Retina (tissue), 1 donor: ENCODE data around the gene LASP1NB.
"Not testable (repeated sequence)": the region's sequence is repeated elsewhere in the genome, so short reads cannot be mapped to it uniquely, and the experiment has no call there.

Source experiments
- DNase-seq: peaks from one replicate; pipeline ENCODE4 v3.0.0-alpha.2; 2016

The LASP1NB gene

DNA sequence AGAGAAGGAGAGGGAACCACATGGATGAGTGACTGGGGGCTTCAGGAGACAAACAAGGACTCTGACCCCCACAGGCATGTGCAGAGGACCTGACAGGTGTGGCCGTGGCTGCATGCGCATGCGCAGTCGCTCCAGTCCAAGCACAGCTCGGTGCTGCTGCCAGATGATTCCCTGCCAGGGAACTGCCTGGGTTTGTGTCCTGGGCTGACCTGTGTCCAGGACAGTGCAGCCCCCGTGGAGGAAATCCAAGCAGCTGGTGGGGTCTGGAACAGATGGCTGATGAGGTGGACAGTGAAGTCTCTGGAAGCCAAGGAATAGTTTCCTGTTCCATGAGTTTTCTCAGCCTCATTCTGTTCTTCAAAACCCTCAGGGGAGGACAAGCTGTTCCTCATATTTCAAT lies 28.2 kb upstream of the LASP1NB start:
- DNase-seq = no peak

DNA sequence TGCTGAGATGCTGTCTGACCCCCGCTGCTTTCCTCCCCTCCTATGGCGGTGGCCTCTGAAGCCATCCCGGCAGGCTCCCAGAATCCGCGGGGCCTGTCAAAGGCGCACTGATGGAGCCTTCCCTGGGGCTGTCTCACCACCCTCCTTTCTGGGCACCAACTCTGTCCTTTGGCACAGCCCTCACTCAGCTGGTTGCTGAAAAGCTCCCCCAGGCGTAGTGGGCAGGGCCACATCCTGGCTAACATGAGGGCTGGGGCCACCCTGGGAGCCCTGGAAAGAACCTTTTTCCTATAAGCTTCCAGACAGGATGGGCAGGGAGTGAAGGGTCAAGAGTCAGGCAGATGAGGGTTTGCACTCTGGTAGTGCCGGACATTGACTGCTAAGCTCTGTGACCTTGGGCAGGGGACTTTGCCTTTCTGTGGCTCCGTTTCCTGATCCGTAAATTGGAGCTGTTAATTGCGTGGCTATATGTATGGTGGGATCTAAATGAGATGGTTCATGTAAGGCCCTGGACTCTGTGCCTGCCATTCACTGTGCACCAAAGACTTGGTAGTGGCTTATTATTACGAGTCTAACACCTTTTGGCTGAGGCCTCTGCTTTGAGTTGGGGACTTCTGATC lies 27.6 kb upstream of the LASP1NB start:
- DNase-seq = no peak

DNA sequence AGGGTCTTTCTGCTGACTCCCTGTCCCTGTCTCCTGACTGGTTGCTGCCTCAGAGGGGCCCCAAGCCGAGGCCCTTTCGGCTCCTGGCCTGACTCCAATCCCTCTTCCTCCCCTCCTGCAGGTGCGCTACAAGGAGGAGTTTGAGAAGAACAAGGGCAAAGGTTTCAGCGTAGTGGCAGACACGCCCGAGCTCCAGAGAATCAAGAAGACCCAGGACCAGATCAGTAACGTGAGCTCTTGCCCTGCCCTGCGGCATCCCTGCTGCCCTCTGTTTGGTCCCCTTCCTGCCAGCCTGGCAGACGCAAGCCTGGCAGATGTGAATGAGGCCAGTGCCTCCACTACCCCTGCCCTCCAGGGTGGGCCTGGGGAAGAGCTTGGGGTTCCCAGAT lies 27.1 kb upstream of the LASP1NB start:
- no peak for DNase-seq

GRCh38 chr17:38898812-38899348 lies 26.5 kb upstream of the LASP1NB start:
- no peak for DNase-seq

DNA sequence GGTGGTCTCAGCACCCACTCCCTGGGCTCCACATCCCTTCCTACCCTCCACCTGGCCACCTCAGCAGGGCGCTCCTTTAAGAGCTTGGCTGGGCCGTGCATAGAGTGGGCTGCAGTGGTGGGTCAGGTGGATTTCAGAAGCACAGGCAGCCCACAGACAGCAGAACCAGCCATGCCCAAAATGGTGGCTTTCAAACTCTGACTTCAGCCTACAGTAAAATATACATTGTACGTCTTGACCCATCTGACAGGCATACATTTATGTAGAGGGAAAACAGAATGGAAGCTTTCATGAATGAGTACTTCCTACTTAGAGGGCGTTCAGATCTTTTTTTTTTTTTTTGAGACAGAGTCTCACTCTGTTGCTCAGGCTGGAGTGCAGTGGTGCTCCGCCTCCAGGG lies 26.0 kb upstream of the LASP1NB start:
- DNase-seq = no peak

DNA sequence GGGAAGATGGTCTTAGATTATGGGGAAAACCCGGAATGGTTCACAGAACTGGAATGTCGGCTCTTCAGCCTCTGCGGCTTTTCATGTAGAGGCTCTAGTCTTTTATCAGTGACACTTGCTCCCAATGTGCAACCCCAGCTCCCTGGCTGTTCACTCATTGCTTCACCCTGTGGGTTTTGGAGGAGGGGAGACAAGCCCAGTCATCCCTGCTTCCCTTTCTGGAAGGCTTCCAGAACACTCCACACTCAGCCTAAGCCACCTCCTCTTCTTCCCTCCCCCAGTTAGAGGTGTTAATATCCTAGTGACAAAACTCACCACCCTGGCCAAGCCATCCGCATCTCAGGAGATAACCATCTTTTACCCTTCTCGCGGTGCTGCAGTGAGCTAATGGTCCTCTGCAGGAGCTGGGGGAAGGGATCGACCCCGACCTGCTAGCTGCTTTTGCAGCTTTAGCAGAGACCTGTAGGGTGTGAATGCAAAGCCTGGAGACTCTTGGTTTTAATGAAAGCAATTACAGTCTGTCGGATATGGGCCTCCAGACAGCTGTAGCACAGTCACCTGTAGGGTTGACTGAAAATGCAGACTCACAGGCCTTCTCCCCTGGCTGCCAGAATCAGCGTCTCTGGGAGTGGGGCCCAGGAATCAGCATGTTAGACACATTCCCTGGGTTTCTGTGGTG lies 24.3 kb upstream of the LASP1NB start:
- no peak for DNase-seq

DNA sequence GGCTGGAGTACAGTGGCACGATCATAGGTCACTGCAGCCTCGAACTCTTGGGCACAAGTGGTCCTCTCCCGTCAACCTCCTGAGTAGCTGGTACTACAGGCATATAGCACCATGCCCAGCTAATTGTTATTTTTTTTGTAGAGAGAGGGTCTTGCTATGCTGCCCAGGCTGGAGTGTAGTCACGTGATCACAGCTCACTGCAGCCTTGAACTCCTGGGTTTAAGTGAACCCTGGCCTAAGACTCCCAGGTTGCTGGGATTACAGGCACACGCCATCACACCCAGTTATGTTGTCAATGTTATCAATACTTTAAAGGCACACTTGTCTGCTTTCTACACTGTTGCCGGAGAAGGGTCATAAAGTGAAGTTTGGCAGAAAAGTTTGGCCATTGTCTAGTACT lies 22.0 kb upstream of the LASP1NB start:
- no peak for DNase-seq

GRCh38 chr17:38904892-38905291 lies 20.5 kb upstream of the LASP1NB start:
- DNase-seq = no peak

DNA sequence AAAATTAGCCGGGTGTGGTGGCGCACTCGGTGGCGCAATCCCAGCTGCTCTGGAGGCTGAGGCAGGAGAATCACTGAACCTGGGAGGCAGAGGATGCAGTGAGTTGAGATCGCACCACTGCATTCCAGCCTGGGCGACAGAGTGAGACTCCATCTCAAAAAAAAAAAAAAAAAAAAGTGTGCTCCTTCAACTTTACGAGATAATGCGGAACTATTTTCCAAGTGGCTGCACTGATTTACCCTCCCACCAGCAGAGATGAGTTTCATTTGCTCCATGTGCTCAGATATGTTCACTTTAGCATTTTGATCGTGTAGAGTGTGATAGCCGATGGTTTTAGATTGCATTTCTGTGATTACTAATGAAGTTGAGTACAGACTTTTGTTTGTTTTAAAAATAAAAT lies 20.0 kb upstream of the LASP1NB start:
- no peak for DNase-seq

- no peak for DNase-seq
Measured at GRCh38 chr17:38906460-38907228, 18.8 kb upstream of the LASP1NB start.

- DNase-seq = no peak
Measured at GRCh38 chr17:38907930-38908675, 17.3 kb upstream of the LASP1NB start.

DNA sequence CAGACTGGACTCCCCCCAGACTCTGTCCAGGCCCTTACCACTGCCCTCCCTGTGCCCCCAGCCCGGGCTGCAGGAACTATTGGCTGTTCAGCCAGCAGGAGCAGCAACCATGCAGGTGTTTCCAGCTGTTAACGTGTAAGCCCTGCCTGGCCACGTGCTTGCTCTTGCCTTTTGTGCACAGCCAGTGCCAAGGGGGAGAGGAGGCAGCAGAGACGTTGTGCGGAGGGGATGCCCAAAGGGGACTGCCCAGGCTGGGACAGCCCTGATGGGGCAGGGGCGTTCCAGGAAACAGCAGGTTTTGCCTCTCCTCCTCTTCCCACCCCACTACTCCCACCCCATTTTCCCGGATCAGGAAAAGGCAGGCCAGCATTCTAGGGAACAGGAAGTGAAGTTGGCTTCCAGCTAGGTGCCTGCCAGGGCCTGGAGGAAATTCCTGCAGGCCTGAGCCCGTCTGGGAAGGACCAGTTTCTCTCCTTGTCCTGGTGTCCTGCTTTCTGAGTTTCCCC lies 16.7 kb upstream of the LASP1NB start:
- no peak for DNase-seq

- DNase-seq = no peak
Measured at GRCh38 chr17:38910325-38910724, 15.1 kb upstream of the LASP1NB start.

DNA sequence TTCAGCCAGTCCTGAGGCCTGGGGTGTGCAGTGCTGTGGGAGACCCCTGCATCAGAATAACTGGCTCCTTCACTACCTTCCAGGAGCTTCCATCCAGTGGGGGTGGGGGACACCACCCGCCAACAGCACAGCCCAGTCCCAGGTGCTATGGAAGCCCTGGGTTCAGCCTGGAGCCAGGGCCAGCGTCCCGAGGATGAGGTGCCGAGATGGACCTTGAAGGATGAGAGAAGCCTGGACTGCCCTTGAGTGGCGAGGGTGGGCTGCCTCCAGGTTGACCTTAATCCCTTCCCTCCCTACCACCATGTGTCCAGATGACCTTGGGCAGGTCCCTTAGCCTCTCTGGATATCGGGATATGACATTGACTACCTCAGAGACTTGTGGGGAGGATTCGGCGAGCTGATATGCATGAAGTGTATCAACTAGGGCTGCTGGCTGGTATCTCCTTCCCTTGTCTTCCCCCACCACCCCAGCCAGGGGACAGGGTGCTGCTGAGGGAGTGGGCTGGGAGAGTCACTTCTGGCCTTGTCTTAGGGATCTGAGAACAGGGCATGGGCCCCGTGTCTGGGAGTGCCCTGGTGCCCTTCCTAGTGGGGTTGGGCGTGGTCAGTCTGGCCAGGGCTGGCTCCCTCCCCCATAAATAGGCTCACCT lies 14.2 kb upstream of the LASP1NB start:
- DNase-seq = no peak

DNA sequence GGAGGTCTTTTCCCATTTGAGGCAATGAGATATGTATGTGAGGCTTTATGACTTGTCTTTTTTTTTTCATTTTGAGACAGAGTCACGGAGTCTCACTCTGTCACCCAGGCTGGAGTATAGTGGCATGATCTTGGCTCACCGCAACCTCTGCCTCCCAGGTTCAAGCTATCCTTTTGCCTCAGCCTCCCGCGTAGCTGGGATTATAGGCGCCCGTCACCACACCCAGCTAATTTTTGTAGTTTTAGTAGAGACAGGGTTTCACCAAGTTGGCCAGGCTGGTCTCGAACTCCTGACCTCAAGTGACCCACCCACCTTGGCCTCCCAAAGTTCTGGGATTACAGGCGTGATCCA lies 13.7 kb upstream of the LASP1NB start:
- DNase-seq = not testable (repeated sequence)

DNA sequence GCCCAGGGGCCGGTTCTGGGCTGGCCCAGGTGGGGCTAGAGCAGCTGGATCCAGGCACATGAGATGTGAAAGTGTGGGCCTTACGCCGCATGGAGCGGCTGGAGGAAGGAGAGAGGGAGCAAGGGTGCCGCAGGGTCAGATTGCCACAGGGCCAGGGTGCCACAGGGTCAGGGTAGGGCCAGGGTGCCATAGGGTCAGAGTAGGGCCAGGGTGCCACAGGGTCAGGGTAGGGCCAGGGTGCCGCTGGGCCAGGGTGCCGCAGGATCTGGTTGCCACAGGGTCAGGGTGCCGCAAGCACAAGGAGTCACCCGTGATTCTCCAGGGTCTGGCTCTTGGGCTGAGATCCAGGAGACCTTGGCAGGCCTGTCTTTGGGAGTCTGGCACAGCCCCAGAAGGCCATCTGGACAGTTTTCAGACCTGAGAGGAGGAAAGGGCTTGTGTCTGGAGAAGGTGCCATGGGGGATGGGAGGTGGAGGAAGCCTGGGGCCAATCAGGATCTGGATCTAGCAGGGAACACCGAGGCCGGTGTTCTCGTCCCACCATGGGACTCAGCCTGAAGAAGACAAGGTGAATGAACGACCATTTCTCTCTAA lies 13.1 kb upstream of the LASP1NB start:
- DNase-seq = no peak

- DNase-seq = no peak
Measured at GRCh38 chr17:38914741-38915638, 10.4 kb upstream of the LASP1NB start.

GRCh38 chr17:38915639-38915995 lies 9.8 kb upstream of the LASP1NB start:
- no peak for DNase-seq

- DNase-seq = no peak
Measured at GRCh38 chr17:38916771-38917170, 8.6 kb upstream of the LASP1NB start.

- DNase-seq = no peak
Measured at GRCh38 chr17:38917259-38917658, 8.2 kb upstream of the LASP1NB start.
